Uterus (tissue), 2 donors: ENCODE results near the gene BLNK.

ENCODE experiments used
- POLR2A ChIP-seq, 2 donors: fragments of 450-650 bp; IDR thresholded peaks; one replicate each; pipeline ENCODE4 v1.6.1; 2016; ENCODE audit warnings: antibody characterized with exemption in 2 of 2, mild to moderate bottlenecking in 1 of 2, moderate library complexity in 1 of 2
- TF ChIP-seq, protein P1 (sequence below), 4 experiments: fragments of 200-600 bp in 2 of 4; fragments of 450-650 bp in 2 of 4; sonication (generic) in 2 of 4; IDR thresholded peaks; one replicate each; pipeline ENCODE4 v1.5.1; 2016 to 2019; ENCODE audit warnings: antibody characterized with exemption in 4 of 4, mild to moderate bottlenecking in 2 of 4, moderate library complexity in 1 of 4

DNA sequence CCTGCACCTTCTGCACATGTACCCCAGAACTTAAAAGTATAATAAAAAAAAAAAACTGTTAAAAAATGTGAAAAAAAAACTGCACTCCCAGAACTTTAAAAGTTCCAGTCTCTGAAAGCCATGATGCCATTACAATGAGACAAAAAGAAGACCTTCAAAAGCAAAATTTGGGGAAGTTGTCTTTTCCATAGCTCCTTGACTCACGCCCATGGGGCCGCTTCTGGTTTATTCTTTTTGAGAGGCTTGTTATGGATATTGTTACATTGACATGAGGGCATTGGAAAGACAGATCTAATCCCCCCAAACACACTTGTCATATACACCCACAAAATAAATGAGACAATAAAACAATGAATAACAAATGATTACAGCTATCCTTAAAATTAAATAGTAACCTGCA, 798 bp downstream of the BLNK start:
- TF ChIP-seq, protein P1, sequence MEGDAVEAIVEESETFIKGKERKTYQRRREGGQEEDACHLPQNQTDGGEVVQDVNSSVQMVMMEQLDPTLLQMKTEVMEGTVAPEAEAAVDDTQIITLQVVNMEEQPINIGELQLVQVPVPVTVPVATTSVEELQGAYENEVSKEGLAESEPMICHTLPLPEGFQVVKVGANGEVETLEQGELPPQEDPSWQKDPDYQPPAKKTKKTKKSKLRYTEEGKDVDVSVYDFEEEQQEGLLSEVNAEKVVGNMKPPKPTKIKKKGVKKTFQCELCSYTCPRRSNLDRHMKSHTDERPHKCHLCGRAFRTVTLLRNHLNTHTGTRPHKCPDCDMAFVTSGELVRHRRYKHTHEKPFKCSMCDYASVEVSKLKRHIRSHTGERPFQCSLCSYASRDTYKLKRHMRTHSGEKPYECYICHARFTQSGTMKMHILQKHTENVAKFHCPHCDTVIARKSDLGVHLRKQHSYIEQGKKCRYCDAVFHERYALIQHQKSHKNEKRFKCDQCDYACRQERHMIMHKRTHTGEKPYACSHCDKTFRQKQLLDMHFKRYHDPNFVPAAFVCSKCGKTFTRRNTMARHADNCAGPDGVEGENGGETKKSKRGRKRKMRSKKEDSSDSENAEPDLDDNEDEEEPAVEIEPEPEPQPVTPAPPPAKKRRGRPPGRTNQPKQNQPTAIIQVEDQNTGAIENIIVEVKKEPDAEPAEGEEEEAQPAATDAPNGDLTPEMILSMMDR (IDR thresholded peaks at IDR 0.05): no peak
- no peak for TF ChIP-seq POLR2A (IDR thresholded peaks at IDR 0.05)
